Stimulated activated CD4-positive, alpha-beta T cell treated with anti-CD3 and anti-CD28 coated beads, Interleukin-1b, Interleukin-23, amount 100 ng/mL, for 4 hours (primary cell): ENCODE results near the gene DNAH3.
A peak's percentile ranks its signal among the peaks of the same experiment; 100 is the strongest.
"Not testable (repeated sequence)": the region's sequence is repeated elsewhere in the genome, so short reads cannot be mapped to it uniquely, and the experiment has no call there.

Source experiments
- DNase-seq, 2 donors: peaks; one replicate each; pipeline ENCODE4 v3.0.0-alpha.2; 2020; ENCODE audit warnings: low read depth in 2 of 2

The DNAH3 gene

GRCh38 chr16:21120976-21121520, 29.6 kb downstream of the DNAH3 start:
- no peak for DNase-seq

DNA sequence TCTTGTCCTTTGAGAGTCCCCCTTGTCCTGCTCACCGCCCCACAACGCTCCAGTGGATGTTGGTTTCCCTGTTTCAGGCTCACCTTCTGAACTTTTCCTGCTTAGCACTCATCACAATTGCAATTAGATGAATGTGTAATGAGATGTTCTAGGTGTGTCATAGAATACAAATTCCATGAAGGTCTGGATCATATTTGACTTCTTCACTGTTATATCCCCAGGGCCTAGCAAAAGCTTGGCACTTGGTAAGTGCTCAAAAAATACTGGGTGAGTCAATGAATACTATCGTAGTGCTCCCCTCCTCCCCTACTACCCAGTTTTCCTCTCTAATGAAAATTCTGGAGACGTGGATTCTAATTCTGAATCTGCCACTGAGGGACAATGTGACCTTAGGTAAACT, 33.1 kb downstream of the DNAH3 start:
- DNase-seq = no peak

DNA sequence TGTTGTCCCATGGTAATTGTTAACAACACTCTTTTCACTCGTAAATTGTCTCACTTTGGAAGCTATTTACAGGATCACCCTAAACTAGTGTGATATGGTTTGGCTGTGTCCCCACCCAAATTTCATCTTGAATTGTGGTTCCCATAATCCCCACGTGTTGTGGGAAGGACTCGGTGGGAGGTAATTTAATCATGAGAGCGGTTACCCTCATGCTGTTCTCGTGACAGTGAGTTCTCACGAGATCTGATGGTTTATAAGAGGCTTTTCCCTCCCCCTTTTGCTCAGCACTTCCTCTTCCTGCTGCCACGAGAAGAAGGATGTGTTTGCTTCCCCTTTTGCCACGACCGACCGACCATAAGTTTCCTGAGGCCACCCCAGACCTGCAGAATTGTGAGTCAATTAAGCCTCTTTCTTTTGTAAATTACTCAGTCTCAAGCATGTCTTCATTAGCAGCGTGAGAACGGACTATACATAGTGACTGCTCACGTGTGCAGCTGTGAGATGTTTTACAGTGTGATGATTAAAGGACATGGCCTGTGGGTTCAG, 34.4 kb downstream of the DNAH3 start:
- DNase-seq = no peak

DNA sequence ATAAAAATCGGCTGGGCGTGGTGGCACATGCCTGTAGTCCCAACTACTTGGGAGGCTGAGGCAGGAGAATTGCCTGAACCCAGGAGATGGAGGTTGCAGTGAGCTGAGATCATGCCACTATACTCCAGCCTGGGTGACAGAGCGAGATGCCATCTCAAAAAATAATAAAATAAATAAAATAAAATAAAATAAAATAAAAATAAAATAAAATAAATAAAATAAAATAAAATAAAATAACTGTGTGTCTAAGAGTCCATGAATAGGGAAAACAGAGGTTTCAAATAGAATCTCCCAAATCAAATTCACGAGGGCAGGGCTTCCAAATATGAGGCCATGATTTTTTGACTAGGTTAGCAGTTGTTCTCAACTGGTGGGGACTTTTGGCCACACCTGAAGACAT, 35.1 kb downstream of the DNAH3 start:
- not testable (repeated sequence) for DNase-seq

- no peak for DNase-seq
Observed at GRCh38 chr16:21103941-21104860, 46.4 kb downstream of the DNAH3 start.

- peak in 1 of 2 donors; percentile 7 for DNase-seq
Observed at GRCh38 chr16:21101631-21102420, 48.8 kb downstream of the DNAH3 start.

DNA sequence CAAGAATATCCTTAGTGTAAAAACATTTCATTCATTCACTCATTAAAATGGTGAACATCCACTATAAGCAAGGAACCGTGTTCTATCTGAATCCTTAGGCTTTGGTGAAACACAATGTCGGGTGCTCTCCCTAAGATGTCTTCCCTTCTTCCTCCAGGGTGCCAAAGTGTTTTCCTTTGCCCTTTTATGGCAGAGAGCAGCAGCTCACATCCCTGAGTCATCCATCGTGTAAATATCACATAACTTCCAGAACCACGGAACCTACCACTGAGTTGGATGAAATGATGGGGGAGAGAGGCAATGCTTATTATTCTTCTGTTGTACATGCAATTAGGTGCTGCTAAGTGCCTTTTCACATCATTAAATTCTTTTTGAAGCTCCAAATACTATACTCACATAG, 50.2 kb downstream of the DNAH3 start:
- no peak for DNase-seq

DNA sequence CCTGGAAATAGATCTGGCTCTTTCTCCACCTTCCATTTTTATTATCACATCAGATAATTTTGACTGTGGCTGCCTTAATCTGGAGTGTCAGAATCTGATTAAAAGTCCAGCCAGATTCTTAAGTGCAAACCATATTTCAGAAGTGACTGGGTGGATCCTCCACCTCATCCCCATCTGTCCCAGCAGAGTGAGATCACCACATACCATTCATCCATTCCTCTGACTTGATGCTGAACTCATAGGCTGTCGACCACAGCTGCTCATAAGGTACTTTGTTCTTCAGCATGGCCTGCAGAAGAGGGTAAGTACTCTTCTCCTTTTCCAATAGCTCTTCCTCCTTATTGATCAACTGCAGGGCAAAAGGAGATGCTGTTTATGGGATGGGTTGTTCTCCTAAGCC, 53.5 kb downstream of the DNAH3 start:
- no peak for DNase-seq

DNA sequence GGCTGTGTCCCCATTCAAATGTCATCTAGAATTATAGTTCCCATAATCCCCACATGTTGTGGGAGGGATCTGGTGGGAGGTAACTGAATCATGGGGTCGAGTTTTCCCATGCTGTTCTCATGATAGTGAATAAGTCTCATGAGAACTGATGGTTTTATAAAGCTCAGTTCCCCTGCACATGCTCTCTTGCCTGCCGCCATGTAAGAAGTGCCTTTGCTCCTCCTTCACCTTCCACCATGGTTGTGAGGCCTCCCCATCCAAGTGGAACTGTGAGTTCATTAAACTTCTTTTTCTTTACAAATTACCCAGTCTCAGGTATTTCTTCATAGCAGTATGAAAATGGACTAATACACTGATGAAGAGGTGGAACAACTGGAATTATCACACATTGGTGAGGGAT, 55.9 kb downstream of the DNAH3 start:
- not testable (repeated sequence) for DNase-seq

GRCh38 chr16:21092951-21093350, 57.7 kb downstream of the DNAH3 start:
- no peak for DNase-seq

GRCh38 chr16:21088646-21089538, 61.8 kb downstream of the DNAH3 start:
- DNase-seq = no peak

GRCh38 chr16:21088143-21088542, 62.5 kb downstream of the DNAH3 start:
- DNase-seq = no peak

- no peak for DNase-seq
Observed at GRCh38 chr16:21084631-21085225, 65.9 kb downstream of the DNAH3 start.

DNA sequence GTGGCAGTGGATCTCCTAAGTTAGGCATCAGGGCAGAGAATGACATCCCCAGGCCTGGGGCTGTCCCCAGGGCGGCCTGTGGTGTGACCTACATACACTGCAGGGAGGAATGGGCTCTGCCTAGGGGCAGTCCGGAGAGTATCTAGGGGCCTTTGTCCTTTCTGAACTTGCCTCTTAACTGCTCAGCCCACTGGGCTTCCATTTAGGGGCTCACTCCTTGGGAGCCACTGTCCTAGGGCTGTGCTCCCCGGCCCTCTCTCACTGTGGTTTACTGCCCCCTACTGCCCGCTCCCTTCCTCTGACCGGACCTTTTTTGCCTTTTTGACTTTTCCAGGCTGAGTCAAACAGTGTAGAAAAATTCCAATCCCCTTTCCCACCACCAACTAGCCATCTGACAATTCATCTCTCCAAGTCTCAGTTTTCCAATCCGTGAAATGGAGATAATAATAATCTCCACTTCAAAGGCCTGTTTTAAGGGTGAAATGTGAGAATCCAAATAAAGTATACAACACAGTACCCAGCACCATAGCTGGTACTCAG, 66.8 kb downstream of the DNAH3 start:
- peak; percentile 30 to 41 for DNase-seq

GRCh38 chr16:21081329-21081728, 69.3 kb downstream of the DNAH3 start:
- no peak for DNase-seq

GRCh38 chr16:21078563-21078962, 72.1 kb downstream of the DNAH3 start:
- DNase-seq = no peak

DNA sequence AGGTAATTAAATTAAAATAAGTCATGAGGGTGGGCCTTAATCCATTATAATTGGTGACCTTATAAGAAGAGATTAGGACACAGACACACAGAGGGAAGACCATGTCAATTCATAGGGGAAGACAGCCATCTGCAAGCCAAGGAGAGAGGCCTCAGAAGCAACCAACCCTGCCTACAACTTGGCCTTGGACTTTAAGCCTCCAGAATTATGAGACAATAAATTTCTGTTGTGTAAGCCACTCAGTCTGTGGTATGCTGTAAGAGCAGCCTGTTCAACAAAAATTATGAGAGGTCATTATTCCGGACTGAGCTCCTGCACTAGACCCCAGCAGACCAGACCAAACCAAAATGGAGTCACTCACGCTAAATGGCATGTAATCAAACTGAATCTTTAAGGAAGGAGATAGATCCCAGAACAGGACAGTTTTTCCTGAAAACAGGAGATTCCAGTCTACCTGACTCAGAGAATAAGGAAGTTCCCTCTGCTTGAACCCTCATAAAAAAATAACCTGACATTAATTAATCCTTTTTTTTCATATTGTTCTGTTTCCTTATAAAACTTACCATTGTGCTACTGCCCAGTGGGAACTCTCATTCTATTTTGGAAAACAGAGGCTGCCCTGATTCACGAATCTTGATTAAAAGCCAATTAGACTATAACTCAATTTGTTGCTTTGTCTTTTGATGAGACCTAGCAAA, 74.3 kb downstream of the DNAH3 start:
- DNase-seq = no peak

DNA sequence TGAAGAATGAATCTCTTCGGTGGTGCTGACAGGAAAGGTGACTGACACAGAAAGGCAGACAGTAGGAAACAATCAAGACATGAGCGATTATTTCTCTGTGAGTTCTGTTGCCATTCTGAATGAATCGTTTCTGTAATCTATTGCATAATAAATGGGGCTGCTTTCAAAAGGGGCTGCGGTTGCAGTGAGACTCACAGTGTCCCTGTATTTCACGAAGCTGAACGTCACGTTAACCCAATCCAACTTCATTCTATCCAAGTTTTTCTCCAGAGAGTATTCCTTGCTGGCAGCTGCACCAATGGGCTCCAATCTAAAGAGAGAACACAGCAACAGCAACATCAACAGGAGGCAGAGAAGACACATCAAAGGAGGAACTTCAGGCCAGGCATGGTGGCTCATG, 75.4 kb downstream of the DNAH3 start:
- no peak for DNase-seq

- no peak for DNase-seq
Observed at GRCh38 chr16:21072976-21073375, 77.7 kb downstream of the DNAH3 start.

DNA sequence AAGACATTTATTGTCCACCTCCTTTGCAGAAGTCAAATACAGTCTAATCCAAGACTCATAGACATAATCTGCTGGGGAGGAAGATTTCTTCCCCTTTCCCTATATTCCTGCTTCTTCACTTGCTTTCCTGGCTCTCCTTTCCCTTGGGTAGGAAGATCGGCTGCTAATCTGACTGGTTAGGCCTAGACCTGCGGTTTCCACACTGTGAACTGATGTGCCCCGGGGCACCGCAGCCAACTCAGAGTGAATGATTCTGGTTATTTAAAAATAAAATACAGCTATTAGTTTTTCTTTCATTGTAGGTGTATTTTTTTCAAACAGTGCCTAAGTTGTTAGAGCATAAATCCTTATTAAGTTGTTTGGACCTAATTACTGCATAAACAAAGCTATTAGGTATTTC, 78.9 kb downstream of the DNAH3 start:
- no peak for DNase-seq
